Common myeloid progenitor, CD34-positive (primary cell): Measurements from ENCODE around the gene CORT. TPM values are rescaled to one million over a fixed set of nuclear protein-coding genes. Genes with fewer than 3 reads are reported as not detected.
"Not testable (repeated sequence)": the region's sequence is repeated elsewhere in the genome, so short reads cannot be mapped to it uniquely, and the experiment has no call there.

Experiments
- CTCF ChIA-PET: fragments of 350-600 bp; sonication (Branson Sonifier 250); formaldehyde crosslinking; loops from one replicate; lab custom pipeline; 2021; ENCODE audit warnings: antibody characterized with exemption; lab: Charles Lee
- POLR2A ChIA-PET: fragments of 350-600 bp; sonication (Branson Sonifier 250); formaldehyde crosslinking; loops from one replicate; lab custom pipeline; 2021; ENCODE audit warnings: antibody characterized with exemption; lab: Charles Lee
- DNase-seq, 3 donors: peaks; one replicate each; pipeline versions ENCODE4 v3.0.0 to v3.0.0-alpha.2; 2013
- H3K27ac ChIP-seq, 2 experiments: 1 replicate in 1 of 2; 2 replicates in 1 of 2; pipeline ENCODE4 v1.7.0; 2013; ENCODE audit warnings: inconsistent platforms in 2 of 2, low read length in 2 of 2, mild to moderate bottlenecking in 2 of 2, low read depth in 1 of 2, moderate library complexity in 1 of 2; ENCODE audit not compliant: severe bottlenecking in 2 of 2, insufficient read depth in 1 of 2, poor library complexity in 1 of 2
- H3K27me3 ChIP-seq, 5 experiments: replicated peaks in 2 of 5; 1 replicate in 3 of 5; 2 replicates in 2 of 5; pipeline versions ENCODE4 v1.6.1 to v1.7.0; 2013; ENCODE audit warnings: low read length in 4 of 5, mild to moderate bottlenecking in 2 of 5, moderate library complexity in 2 of 5, inconsistent platforms in 1 of 5; ENCODE audit not compliant: insufficient read depth in 5 of 5, control insufficient read depth in 4 of 5
- H3K36me3 ChIP-seq, 4 experiments: 1 replicate in 2 of 4; 2 replicates in 2 of 4; pipeline versions ENCODE4 v1.6.1 to v1.7.0; 2013; ENCODE audit warnings: low read length in 3 of 4, control low read depth in 1 of 4, mild to moderate bottlenecking in 1 of 4; ENCODE audit not compliant: control insufficient read depth in 4 of 4, insufficient read depth in 4 of 4
- H3K4me1 ChIP-seq, 4 experiments: 1 replicate in 3 of 4; 2 replicates in 1 of 4; pipeline versions ENCODE4 v1.6.1 to v1.7.1; 2013; ENCODE audit warnings: low read length in 3 of 4, mild to moderate bottlenecking in 3 of 4, control low read depth in 1 of 4, inconsistent platforms in 1 of 4, moderate library complexity in 1 of 4; ENCODE audit not compliant: control insufficient read depth in 4 of 4, insufficient read depth in 4 of 4; ENCODE audit errors: control extremely low read depth in 1 of 4
- H3K4me3 ChIP-seq, 7 experiments: 1 replicate in 4 of 7; 2 replicates in 3 of 7; pipeline versions ENCODE4 v1.5.1 to v1.7.0; 2013; ENCODE audit warnings: mild to moderate bottlenecking in 7 of 7, low read length in 6 of 7, moderate library complexity in 6 of 7, inconsistent platforms in 2 of 7, low read depth in 2 of 7, control low read depth in 1 of 7; ENCODE audit not compliant: insufficient read depth in 4 of 7, control insufficient read depth in 1 of 7; ENCODE audit errors: extremely low read depth in 1 of 7
- H3K9me3 ChIP-seq, 5 experiments: 1 replicate in 4 of 5; 2 replicates in 1 of 5; pipeline versions ENCODE4 v1.6.1 to v1.7.1; 2013; ENCODE audit warnings: low read length in 4 of 5, mild to moderate bottlenecking in 2 of 5, inconsistent platforms in 1 of 5, low read depth in 1 of 5, moderate library complexity in 1 of 5; ENCODE audit not compliant: control insufficient read depth in 4 of 5, insufficient read depth in 2 of 5; ENCODE audit errors: control extremely low read depth in 1 of 5
- whole genome bisulfite sequencing: methylation state at CpG from one replicate; pipeline ENCODE4 v1.1.5; 2013; ENCODE audit not compliant: insufficient coverage; 5-methylcytosine and 5-hydroxymethylcytosine counted together
- polyA plus RNA-seq: library from polyadenylated mRNA; unstranded; fragments of 120-200 nt; gene quantifications from one replicate; pipeline ENCODE4 v1.2.1, GENCODE V29; 2013

The CORT gene, protein sequence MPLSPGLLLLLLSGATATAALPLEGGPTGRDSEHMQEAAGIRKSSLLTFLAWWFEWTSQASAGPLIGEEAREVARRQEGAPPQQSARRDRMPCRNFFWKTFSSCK
- 0.55 TPM for polyA plus RNA-seq

DNA sequence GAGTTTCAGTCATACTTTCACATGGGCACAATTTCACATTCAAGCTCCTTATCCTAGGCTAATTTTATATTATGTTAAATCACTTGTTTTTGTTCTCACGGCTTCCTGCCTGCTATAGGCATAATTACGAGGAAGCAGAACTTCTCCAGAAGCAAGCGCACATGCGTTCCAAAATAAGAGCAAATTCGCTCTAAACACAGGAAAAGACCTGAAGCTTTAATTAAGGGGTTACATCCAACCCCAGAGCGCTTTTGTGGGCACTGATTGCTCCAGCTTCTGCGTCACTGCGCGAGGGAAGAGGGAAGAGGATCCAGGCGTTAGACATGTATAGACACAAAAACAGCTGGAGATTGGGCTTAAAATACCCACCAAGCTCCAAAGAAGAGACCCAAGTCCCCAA, at the start of gene CORT:
Gene CORT, plus strand, starts transcription at position 281 of the 400 bp plus-strand sequence. CDS start 193 bp downstream, outside the sequence.
- peaks cover 0 to 4% (median 3%) of the 10 kb centered on the region in 4 experiments for H3K36me3 ChIP-seq
- WGBS: 89% methylated on average over 7 of the region's 10 CpGs
- no peak within 1 kb of the TSS for H3K27ac ChIP-seq
- H3K9me3 ChIP-seq: no peaks in the 10 kb centered on the region
- ChIA-PET POLR2A (no interaction called here), CTCF (interaction anchor here (1.1 kb wide), 1 partner anchor 13 kb away, joined by 5 read pairs; no protein-coding TSS in a partner anchor)
- no peak for DNase-seq
- H3K4me3 ChIP-seq: no peak within 1 kb of the TSS
- H3K4me1 ChIP-seq: peaks cover 0 to 4% (median 3%) of the 10 kb centered on the region in 4 experiments
- H3K27me3 ChIP-seq: peaks cover 0 to 3% (median 0%) of the 10 kb centered on the region in 5 experiments

- Histone ChIP-seq H3K4me3 (peak overlapping the region in 1 of 7 experiments; percentile 27), H3K27ac (peak overlapping the region in 1 of 2 experiments; percentile 79), H3K27me3 (no peaks in the 10 kb centered on the region), H3K9me3 (no peaks in the 10 kb centered on the region), H3K4me1 (peaks cover 7 to 33% (median 20%) of the 10 kb centered on the region in 4 experiments), H3K36me3 (peaks cover 12 to 37% (median 27%) of the 10 kb centered on the region in 4 experiments)
- DNase-seq: no peak
- no CpG with 5 or more reads among the region's 1 CpG for WGBS
- POLR2A ChIA-PET: no interaction called here
- CTCF ChIA-PET: interaction anchor here (2.6 to 6.3 kb wide), 3 partner anchors 9 to 28 kb away, joined by 7 to 56 read pairs (median 16); partner anchors contain the start of gene CENPS
These were observed 48.5 kb upstream of the CORT start for GRCh38 chr1:10401281-10401680.

GRCh38 chr1:10402729-10403274, 47.0 kb upstream of the CORT start:
- Histone ChIP-seq H3K27me3 (no peaks in the 10 kb centered on the region), H3K36me3 (peaks cover 20 to 53% (median 42%) of the 10 kb centered on the region in 4 experiments), H3K4me3 (no peak overlapping the region), H3K4me1 (peaks cover 7 to 29% (median 18%) of the 10 kb centered on the region in 4 experiments), H3K27ac (no peak overlapping the region), H3K9me3 (no peaks in the 10 kb centered on the region)
- 94% methylated on average over 2 of the region's 9 CpGs for WGBS
- POLR2A ChIA-PET: no interaction called here
- CTCF ChIA-PET: interaction anchor here (1.1 to 6.3 kb wide), 3 partner anchors 9 to 27 kb away, joined by 4 to 56 read pairs (median 7); partner anchors contain the start of gene CENPS
- DNase-seq: no peak

GRCh38 chr1:10407201-10407600, 42.6 kb upstream of the CORT start:
- no peaks in the 10 kb centered on the region for H3K27me3 ChIP-seq
- H3K4me3 ChIP-seq: no peak overlapping the region
- WGBS: 96% methylated on average over 2 of the region's 2 CpGs
- H3K9me3 ChIP-seq: no peaks in the 10 kb centered on the region
- ChIA-PET POLR2A (no interaction called here), CTCF (no interaction called here)
- H3K27ac ChIP-seq: no peak overlapping the region
- DNase-seq: no peak
- H3K4me1 ChIP-seq: no peaks in the 10 kb centered on the region
- peaks cover 42 to 90% (median 74%) of the 10 kb centered on the region in 4 experiments for H3K36me3 ChIP-seq

DNA sequence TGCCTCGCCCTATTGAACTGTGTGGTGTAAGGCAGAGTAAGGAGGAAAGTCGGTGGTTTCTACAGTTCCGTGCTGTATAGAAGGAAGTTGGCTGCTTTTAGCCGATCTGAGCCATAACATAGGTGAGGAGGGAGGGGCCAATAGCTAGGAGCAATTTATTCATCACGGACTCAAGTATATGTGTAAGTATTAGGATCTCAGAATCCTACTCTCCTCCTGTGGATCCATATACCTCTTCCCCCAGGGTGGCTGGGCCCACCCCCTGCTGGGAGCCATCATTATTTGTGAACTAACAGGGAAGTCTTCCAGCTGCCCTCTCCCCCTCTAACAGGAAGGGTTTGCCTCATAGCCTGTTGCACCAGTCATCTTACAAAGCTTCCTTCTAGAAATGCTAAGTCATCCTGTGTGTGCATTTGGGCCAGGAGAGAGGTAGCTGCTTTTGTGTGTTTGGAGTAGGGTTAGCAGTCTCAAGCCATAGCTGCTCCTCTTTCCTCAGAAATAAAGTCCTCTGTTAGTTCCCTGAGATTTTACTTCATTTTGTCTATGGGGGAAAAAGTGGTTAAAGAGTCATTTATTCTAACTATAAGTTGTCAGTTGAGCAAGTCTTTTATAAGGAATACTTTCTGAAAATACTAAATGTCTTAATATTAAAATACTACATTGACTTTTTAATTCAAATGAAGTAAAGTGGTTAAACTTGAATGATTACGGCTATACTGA, 34.5 kb upstream of the CORT start:
- Histone ChIP-seq H3K9me3 (no peaks in the 10 kb centered on the region), H3K27ac (peak overlapping the region; percentile 91 to 95), H3K27me3 (no peaks in the 10 kb centered on the region), H3K36me3 (peaks cover 25 to 81% (median 50%) of the 10 kb centered on the region in 4 experiments), H3K4me1 (peaks cover 8 to 31% (median 29%) of the 10 kb centered on the region in 4 experiments), H3K4me3 (peak overlapping the region in 5 of 7 experiments; percentile 25 to 58 (median 41))
- peak; percentile 92 to 96 (median 94) for DNase-seq
- CTCF ChIA-PET: interaction anchor here (0.7 to 2.1 kb wide), 9 partner anchors 9 to 34 kb away, joined by 3 to 9 read pairs (median 5); partner anchors contain the start of gene CENPS
- WGBS: 0% methylated on average over 3 of the region's 6 CpGs
- POLR2A ChIA-PET: interaction anchor here (0.9 to 1.3 kb wide), 2 partner anchors 11 to 17 kb away, joined by 3 to 5 read pairs; partner anchors contain the start of gene PGD

- H3K4me1 ChIP-seq: peaks cover 8 to 31% (median 29%) of the 10 kb centered on the region in 4 experiments
- no CpG with 5 or more reads among the region's 1 CpG for WGBS
- H3K4me3 ChIP-seq: peak overlapping the region in 1 of 7 experiments; percentile 45
- not testable (repeated sequence) for DNase-seq, H3K9me3 ChIP-seq, H3K27me3 ChIP-seq
- peak overlapping the region; percentile 91 to 95 for H3K27ac ChIP-seq
- peaks cover 23 to 79% (median 52%) of the 10 kb centered on the region in 4 experiments for H3K36me3 ChIP-seq
- POLR2A ChIA-PET: interaction anchor here (1.3 kb wide), 1 partner anchor 10 kb away, joined by 3 read pairs; no protein-coding TSS in a partner anchor
- CTCF ChIA-PET: interaction anchor here (0.7 to 2.1 kb wide), 10 partner anchors 8 to 41 kb away, joined by 3 to 9 read pairs (median 4); partner anchors contain the start of gene CENPS
These were observed 33.9 kb upstream of the CORT start for GRCh38 chr1:10415967-10416366.
